Embryonic facial prominence (tissue), 1 donor: ENCODE data around the gene PLEKHN1.

ENCODE experiments used
- DNase-seq: peaks from one replicate; pipeline ENCODE4 v3.0.0-alpha.2; 2016; ENCODE audit errors: extremely low spot score

The PLEKHN1 gene

GRCh38 chr1:962381-963300 is 3.6 kb upstream of the PLEKHN1 start:
- no peak for DNase-seq

- no peak for DNase-seq
Observed at GRCh38 chr1:963301-963651, 3.0 kb upstream of the PLEKHN1 start.

GRCh38 chr1:963746-964525 is 2.3 kb upstream of the PLEKHN1 start:
- DNase-seq: no peak

GRCh38 chr1:964691-965525 is 1.4 kb upstream of the PLEKHN1 start:
- DNase-seq: no peak

GRCh38 chr1:965526-966134 is 652 bp upstream of the PLEKHN1 start:
- DNase-seq: no peak

- DNase-seq: no peak
Observed at GRCh38 chr1:966704-967300, 520 bp downstream of the PLEKHN1 start.

- DNase-seq: no peak
Observed at GRCh38 chr1:967466-968343, 1.4 kb downstream of the PLEKHN1 start.

- no peak for DNase-seq
Observed at GRCh38 chr1:969260-969855, 3.1 kb downstream of the PLEKHN1 start.

GRCh38 chr1:970242-970972 is 4.1 kb downstream of the PLEKHN1 start:
- DNase-seq: no peak

- DNase-seq: no peak
Observed at GRCh38 chr1:970973-971730, 4.9 kb downstream of the PLEKHN1 start.

- DNase-seq: no peak
Observed at GRCh38 chr1:971751-972506, 5.6 kb downstream of the PLEKHN1 start.

GRCh38 chr1:972726-973458 is 6.6 kb downstream of the PLEKHN1 start:
- no peak for DNase-seq

- no peak for DNase-seq
Observed at GRCh38 chr1:973459-974292, 7.4 kb downstream of the PLEKHN1 start.

GRCh38 chr1:974293-974640 is 8.0 kb downstream of the PLEKHN1 start:
- no peak for DNase-seq

GRCh38 chr1:974687-975328 is 8.5 kb downstream of the PLEKHN1 start:
- DNase-seq: no peak

- DNase-seq: no peak
Observed at GRCh38 chr1:975365-975764, 9.1 kb downstream of the PLEKHN1 start.
